DND-41 (cell line): ENCODE results near the gene RNF167.

Experiments
- CTCF ChIP-seq: IDR thresholded peaks from 2 replicates; pipeline ENCODE4 v1.5.1; 2012; ENCODE audit warnings: borderline replicate concordance, low read length, moderate library complexity, mild to moderate bottlenecking; ENCODE audit not compliant: poor library complexity, severe bottlenecking; ENCODE audit errors: extremely low read depth
- EZH2 ChIP-seq: IDR thresholded peaks from 3 replicates; pipeline ENCODE4 v1.6.1; 2012; ENCODE audit warnings: borderline replicate concordance, low read depth, mild to moderate bottlenecking, moderate library complexity, low read length, inconsistent platforms; ENCODE audit not compliant: severe bottlenecking

- TF ChIP-seq CTCF (no peak), EZH2 (no peak)
Measured at GRCh38 chr17:4908301-4908700, 31.8 kb upstream of the RNF167 start.
